Lung (tissue), 12 donors: Measurements from ENCODE around the gene COPS4. TPM values are rescaled to one million over a fixed set of nuclear protein-coding genes. Genes with fewer than 3 reads are reported as not detected.
"Not testable (repeated sequence)": the region's sequence is repeated elsewhere in the genome, so short reads cannot be mapped to it uniquely, and the experiment has no call there.

Source experiments
- ATAC-seq: fragments of 200-7000 bp; cut with Tn5 transposase; one replicate; pipeline ENCODE4 v1.9.1; 2020; ENCODE audit warnings: moderate number of reproducible peaks; ENCODE audit not compliant: insufficient read depth, low FRiP score
- DNase-seq, 3 donors: peaks; one replicate each; pipeline ENCODE4 v3.0.0-alpha.2; 2013 to 2017
- H3K27ac ChIP-seq, 2 donors: one replicate each; pipeline ENCODE4 v1.5.1; 2013; ENCODE audit warnings: mild to moderate bottlenecking in 2 of 2, moderate library complexity in 2 of 2, control low read depth in 1 of 2, inconsistent platforms in 1 of 2, low read depth in 1 of 2, low read length in 1 of 2
- H3K27me3 ChIP-seq, 3 donors: one replicate each; pipeline ENCODE4 v1.5.1; 2013; ENCODE audit warnings: low read length in 2 of 3; ENCODE audit not compliant: control insufficient read depth in 3 of 3, insufficient read depth in 3 of 3
- H3K36me3 ChIP-seq, 4 donors: one replicate each; pipeline ENCODE4 v1.5.1; 2013; ENCODE audit warnings: low read length in 4 of 4, mild to moderate bottlenecking in 1 of 4, moderate library complexity in 1 of 4; ENCODE audit not compliant: control insufficient read depth in 4 of 4, insufficient read depth in 4 of 4
- H3K4me1 ChIP-seq, 5 donors: one replicate each; pipeline ENCODE4 v1.5.1; 2013; ENCODE audit warnings: low read length in 5 of 5, mild to moderate bottlenecking in 2 of 5, moderate library complexity in 1 of 5; ENCODE audit not compliant: control insufficient read depth in 5 of 5, insufficient read depth in 5 of 5
- H3K4me3 ChIP-seq: one replicate; pipeline ENCODE4 v1.5.1; 2013; ENCODE audit warnings: mild to moderate bottlenecking, control low read depth, moderate library complexity
- H3K9ac ChIP-seq, 2 donors: one replicate each; pipeline ENCODE4 v1.5.1; 2013; ENCODE audit warnings: low read length in 2 of 2, control low read depth in 1 of 2; ENCODE audit not compliant: insufficient read depth in 1 of 2
- H3K9me3 ChIP-seq, 4 donors: one replicate each; pipeline ENCODE4 v1.5.1; 2013; ENCODE audit warnings: low read length in 3 of 4, mild to moderate bottlenecking in 1 of 4, moderate library complexity in 1 of 4; ENCODE audit not compliant: control insufficient read depth in 4 of 4, insufficient read depth in 3 of 4
- CTCF ChIP-seq: IDR thresholded peaks from 2 replicates; pipeline ENCODE4 v1.5.1; 2012; ENCODE audit warnings: mild to moderate bottlenecking; ENCODE audit errors: control extremely low read depth, extremely low read depth
- WGBS, 2 donors: extraction: QIAGEN DNeasy Blood & Tissue Kit; methylation state at CpG; one replicate each; pipeline ENCODE4 v1.1.7; 2013; 5-methylcytosine and 5-hydroxymethylcytosine counted together
- polyA plus RNA-seq, 2 donors: library from polyadenylated mRNA; stranded (reverse); fragments of 200-250 nt; gene quantifications; one replicate each; pipeline ENCODE4 v1.2.1, GENCODE V29; 2013
- total RNA-seq, 2 donors: library from RNA; depleted of rRNA in 1 of 2; stranded (reverse); fragments of >200 nt in 1 of 2; gene quantifications; one replicate each; pipeline ENCODE4 v1.2.1, GENCODE V29; 2014 to 2021
- donor health status: control.
- donor health status: control.
- donor health status: Bipolar disorder and iron deficiency.
- donor health status: healthy.
- donor health status: DM: yes; HTN: yes; CAD: no.

Gene COPS4
- total and polyA plus RNA-seq, 4 donors = 15.3 to 55.3 (median 27.2) TPM

GRCh38 chr4:83080561-83080960 lies 45.6 kb downstream of the COPS4 start:
- ATAC-seq = no peak

GRCh38 chr4:83082777-83083176 lies 47.8 kb downstream of the COPS4 start:
- no peak overlapping the region for H3K9ac ChIP-seq
- H3K36me3 ChIP-seq = no peaks in the 10 kb centered on the region
- DNase-seq = no peak
- ATAC-seq = no peak
- no peak overlapping the region for H3K27ac ChIP-seq
- H3K27me3 ChIP-seq = no peaks in the 10 kb centered on the region
- WGBS, 2 donors = 60 to 72% methylated on average over 4 of the region's 4 CpGs
- no peaks in the 10 kb centered on the region for H3K9me3 ChIP-seq
- no peaks in the 10 kb centered on the region for H3K4me1 ChIP-seq
- H3K4me3 ChIP-seq = no peak overlapping the region
- TF ChIP-seq CTCF = no peak

More at GRCh38 chr4:83080561-83080960, 45.6 kb downstream of the COPS4 start:
- DNase-seq = no peak
- Histone ChIP-seq H3K9ac (no peak overlapping the region), H3K4me1 (no peaks in the 10 kb centered on the region), H3K9me3 (no peaks in the 10 kb centered on the region), H3K27ac (no peak overlapping the region), H3K27me3 (no peaks in the 10 kb centered on the region), H3K4me3 (no peak overlapping the region), H3K36me3 (peaks cover 0 to 12% (median 4%) of the 10 kb centered on the region in 4 donors)
- 83 to 87% methylated on average over 6 of the region's 6 CpGs for WGBS, 2 donors
- TF ChIP-seq CTCF = no peak

GRCh38 chr4:83083925-83084475 lies 49.0 kb downstream of the COPS4 start:
- Histone ChIP-seq H3K9ac (no peak overlapping the region), H3K36me3 (no peaks in the 10 kb centered on the region), H3K27me3 (no peaks in the 10 kb centered on the region), H3K9me3 (no peaks in the 10 kb centered on the region), H3K4me3 (no peak overlapping the region), H3K27ac (no peak overlapping the region), H3K4me1 (no peaks in the 10 kb centered on the region)
- ATAC-seq = no peak
- peak in 1 of 3 donors; percentile 4 for DNase-seq
- no peak for TF ChIP-seq CTCF
- WGBS, 2 donors = 43 to 54% methylated on average over 10 to 11 of the region's 11 CpGs

GRCh38 chr4:83084956-83085355 lies 50.0 kb downstream of the COPS4 start:
- not testable (repeated sequence) for DNase-seq, H3K27me3 ChIP-seq, H3K27ac ChIP-seq, H3K9me3 ChIP-seq, H3K4me1 ChIP-seq, H3K4me3 ChIP-seq, ATAC-seq, H3K36me3 ChIP-seq, H3K9ac ChIP-seq
- WGBS, 2 donors = 78 to 81% methylated on average over 12 of the region's 12 CpGs
